ENCODE measurements around the gene FIGLA.
A peak's percentile ranks its signal among the peaks of the same experiment; 100 is the strongest.

FIGLA gene

GRCh38 chr2:70833246-70833645, 42.8 kb upstream of the FIGLA start:
- H3K27me3 ChIP-seq (ENCODE audit: insufficient read depth, low read depth, severe bottlenecking): no peaks in the 10 kb centered on the region
- DNase-seq: no peak
- H3K27ac ChIP-seq: no peak overlapping the region
- TF ChIP-seq, protein P1, sequence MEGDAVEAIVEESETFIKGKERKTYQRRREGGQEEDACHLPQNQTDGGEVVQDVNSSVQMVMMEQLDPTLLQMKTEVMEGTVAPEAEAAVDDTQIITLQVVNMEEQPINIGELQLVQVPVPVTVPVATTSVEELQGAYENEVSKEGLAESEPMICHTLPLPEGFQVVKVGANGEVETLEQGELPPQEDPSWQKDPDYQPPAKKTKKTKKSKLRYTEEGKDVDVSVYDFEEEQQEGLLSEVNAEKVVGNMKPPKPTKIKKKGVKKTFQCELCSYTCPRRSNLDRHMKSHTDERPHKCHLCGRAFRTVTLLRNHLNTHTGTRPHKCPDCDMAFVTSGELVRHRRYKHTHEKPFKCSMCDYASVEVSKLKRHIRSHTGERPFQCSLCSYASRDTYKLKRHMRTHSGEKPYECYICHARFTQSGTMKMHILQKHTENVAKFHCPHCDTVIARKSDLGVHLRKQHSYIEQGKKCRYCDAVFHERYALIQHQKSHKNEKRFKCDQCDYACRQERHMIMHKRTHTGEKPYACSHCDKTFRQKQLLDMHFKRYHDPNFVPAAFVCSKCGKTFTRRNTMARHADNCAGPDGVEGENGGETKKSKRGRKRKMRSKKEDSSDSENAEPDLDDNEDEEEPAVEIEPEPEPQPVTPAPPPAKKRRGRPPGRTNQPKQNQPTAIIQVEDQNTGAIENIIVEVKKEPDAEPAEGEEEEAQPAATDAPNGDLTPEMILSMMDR (IDR thresholded peaks at IDR 0.05; ENCODE audit: low read depth, low read length): no peak
- peaks cover 4% of the 10 kb centered on the region; the same call in 1 of the 2 replicates for H3K36me3 ChIP-seq
- H3K9me3 ChIP-seq (ENCODE audit: severe bottlenecking): no peaks in the 10 kb centered on the region
- no peak overlapping the region for H3K4me3 ChIP-seq (ENCODE audit: low read depth, low read length)

GRCh38 chr2:70832386-70832785, 41.9 kb upstream of the FIGLA start:
- Histone ChIP-seq H3K27me3 (ENCODE audit: insufficient read depth, low read depth, severe bottlenecking) (no peaks in the 10 kb centered on the region), H3K9me3 (ENCODE audit: severe bottlenecking) (no peaks in the 10 kb centered on the region), H3K36me3 (peaks cover 4% of the 10 kb centered on the region; the same call in 1 of the 2 replicates), H3K4me3 (ENCODE audit: low read depth, low read length) (no peak overlapping the region), H3K27ac (no peak overlapping the region)
- no peak for DNase-seq
- TF ChIP-seq, protein P1 (IDR thresholded peaks at IDR 0.05; ENCODE audit: low read depth, low read length): no peak

DNA sequence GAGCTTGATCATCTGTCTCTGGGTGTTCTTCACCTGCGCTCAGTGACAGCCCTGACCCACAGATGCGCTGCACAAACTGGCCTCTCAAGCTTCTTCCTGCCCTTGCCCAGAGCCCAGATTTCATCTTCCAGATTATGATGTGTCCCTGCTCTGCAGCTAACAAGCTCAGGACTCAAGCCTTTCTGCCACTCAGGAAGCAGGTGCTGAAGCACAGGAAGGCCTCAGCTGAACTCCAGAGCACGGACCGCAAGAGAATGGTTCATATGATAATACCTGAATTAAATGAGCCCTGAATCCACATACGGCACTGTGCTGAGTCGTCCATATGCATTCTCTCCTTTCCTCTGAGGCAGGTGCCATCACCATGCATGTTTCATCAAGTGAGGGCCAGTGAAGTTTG, 41.4 kb upstream of the FIGLA start:
- peak; percentile 55 for DNase-seq
- no peaks in the 10 kb centered on the region for H3K9me3 ChIP-seq (ENCODE audit: severe bottlenecking)
- TF ChIP-seq, protein P1 (IDR thresholded peaks at IDR 0.05; ENCODE audit: low read depth, low read length): no peak
- H3K27me3 ChIP-seq (ENCODE audit: insufficient read depth, low read depth, severe bottlenecking): no peaks in the 10 kb centered on the region
- H3K27ac ChIP-seq: no peak overlapping the region
- no peak overlapping the region for H3K4me3 ChIP-seq (ENCODE audit: low read depth, low read length)
- H3K36me3 ChIP-seq: peaks cover 4% of the 10 kb centered on the region; the same call in 1 of the 2 replicates

DNA sequence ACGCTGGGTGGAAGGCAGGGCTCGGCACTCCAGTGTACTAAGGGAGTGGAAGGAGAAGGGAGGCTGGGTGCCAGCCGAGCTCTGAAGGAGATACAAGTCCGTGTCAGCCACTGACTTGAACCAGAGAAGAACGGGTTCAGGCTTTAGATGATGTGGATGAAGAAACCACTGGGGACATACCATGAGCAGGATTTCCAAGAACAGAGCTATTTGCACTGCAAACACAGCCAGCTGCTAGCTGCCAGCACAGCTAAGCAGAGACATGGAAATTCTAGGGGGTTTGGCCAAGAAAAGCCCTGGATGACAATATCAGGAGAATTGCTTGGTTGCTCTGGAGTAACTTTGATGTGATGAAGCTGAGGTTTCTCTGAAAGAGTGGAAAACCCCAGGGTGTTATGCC, 39.9 kb upstream of the FIGLA start:
- DNase-seq: no peak
- H3K4me3 ChIP-seq (ENCODE audit: low read depth, low read length): no peak overlapping the region
- H3K27ac ChIP-seq: no peak overlapping the region
- no peaks in the 10 kb centered on the region for H3K9me3 ChIP-seq (ENCODE audit: severe bottlenecking)
- TF ChIP-seq, protein P1 (IDR thresholded peaks at IDR 0.05; ENCODE audit: low read depth, low read length): no peak
- H3K36me3 ChIP-seq: peaks cover 4% of the 10 kb centered on the region; the same call in 1 of the 2 replicates
- H3K27me3 ChIP-seq (ENCODE audit: insufficient read depth, low read depth, severe bottlenecking): no peaks in the 10 kb centered on the region

- no peak overlapping the region for H3K4me3 ChIP-seq (ENCODE audit: low read depth, low read length)
- H3K27ac ChIP-seq: no peak overlapping the region
- TF ChIP-seq, protein P1 (IDR thresholded peaks at IDR 0.05; ENCODE audit: low read depth, low read length): no peak
- no peaks in the 10 kb centered on the region for H3K9me3 ChIP-seq (ENCODE audit: severe bottlenecking)
- H3K27me3 ChIP-seq (ENCODE audit: insufficient read depth, low read depth, severe bottlenecking): no peaks in the 10 kb centered on the region
- no peak for DNase-seq
- H3K36me3 ChIP-seq: peaks cover 4% of the 10 kb centered on the region; the same call in 1 of the 2 replicates
Measured at GRCh38 chr2:70829916-70830315, 39.5 kb upstream of the FIGLA start.

All from WERI-Rb-1 (cell line).